CD1c-positive myeloid dendritic cell (primary cell): ENCODE measurements around the gene FAM90A1.
A peak's percentile ranks its signal among the peaks of the same experiment; 100 is the strongest.
"Not testable (repeated sequence)": the region's sequence is repeated elsewhere in the genome, so short reads cannot be mapped to it uniquely, and the experiment has no call there.

Source experiments
- DNase-seq: peaks from one replicate; pipeline ENCODE4 v3.0.0-alpha.2; 2016; ENCODE audit errors: extremely low spot score

FAM90A1 gene, protein sequence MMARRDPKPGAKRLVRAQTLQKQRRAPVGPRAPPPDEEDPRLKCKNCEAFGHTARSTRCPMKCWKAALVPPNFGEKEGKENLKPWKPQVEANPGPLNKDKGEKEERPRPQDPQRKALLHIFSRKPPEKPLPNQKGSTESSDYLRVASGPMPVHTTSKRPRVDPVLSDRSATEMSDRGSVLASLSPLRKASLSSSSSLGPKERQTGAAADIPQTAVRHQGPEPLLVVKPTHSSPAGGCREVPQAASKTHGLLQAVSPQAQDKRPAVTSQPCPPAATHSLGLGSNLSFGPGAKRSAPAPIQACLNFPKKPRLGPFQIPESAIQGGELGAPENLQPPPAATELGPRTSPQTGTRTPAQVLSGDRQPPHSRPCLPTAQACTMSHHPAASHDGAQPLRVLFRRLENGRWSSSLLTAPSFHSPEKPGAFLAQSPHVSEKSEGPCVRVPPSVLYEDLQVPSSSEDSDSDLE

GRCh38 chr12:8226992-8227731 is at the start of gene FAM90A1:
Gene FAM90A1, minus strand, starts transcription at chr12:8227618. Its CDS starts 2,786 bp downstream, at chr12:8224832.
- DNase-seq: peak; percentile 44

- not testable (repeated sequence) for DNase-seq
These were observed 49.0 kb upstream of the FAM90A1 start for GRCh38 chr12:8276397-8276796.

- peak; percentile 70 for DNase-seq
These were observed 39.3 kb upstream of the FAM90A1 start for GRCh38 chr12:8266706-8267105.

GRCh38 chr12:8264236-8264635 is 36.8 kb upstream of the FAM90A1 start:
- DNase-seq: not testable (repeated sequence)

DNA sequence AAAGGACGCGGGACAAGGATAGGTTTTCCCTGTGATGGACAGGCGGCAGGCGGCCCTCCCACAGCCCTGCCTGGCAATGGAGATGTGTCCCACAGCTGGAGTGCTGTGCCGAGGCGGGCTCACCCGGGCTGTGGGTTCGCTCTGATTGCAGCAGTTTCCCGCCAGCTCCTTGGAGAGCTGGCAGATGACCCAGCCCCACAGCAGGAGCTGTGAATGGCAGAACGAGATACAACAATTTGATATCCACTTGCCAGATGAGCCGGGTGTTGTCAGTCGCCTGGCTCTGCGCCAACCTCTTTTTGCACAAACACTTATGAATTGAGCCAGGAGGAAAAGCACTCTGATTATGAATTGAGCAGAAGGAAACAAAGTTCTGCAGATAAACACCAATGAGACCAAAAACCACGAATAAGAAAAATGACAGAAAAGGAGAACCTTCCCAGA is 33.7 kb upstream of the FAM90A1 start:
- DNase-seq: not testable (repeated sequence)

DNA sequence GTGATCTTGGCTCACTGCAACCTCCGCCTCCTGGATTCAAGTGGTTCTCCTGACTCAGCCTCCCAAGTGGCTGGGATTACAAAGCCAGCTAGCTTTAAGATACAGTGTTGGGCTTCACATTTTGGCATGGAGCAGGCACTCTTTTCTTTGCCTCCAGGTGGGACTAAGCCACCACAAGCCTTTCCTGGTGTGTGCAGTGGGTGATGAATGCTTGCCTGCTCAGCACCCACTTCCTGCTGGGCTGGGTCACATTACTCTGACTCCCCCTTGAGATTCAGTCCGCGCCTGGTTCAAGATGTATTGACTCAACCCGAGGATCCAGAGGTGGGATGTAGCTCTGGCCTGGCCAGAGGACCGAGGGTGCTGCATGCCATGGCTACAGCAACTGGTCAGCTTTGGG is 28.9 kb upstream of the FAM90A1 start:
- DNase-seq: not testable (repeated sequence)

- not testable (repeated sequence) for DNase-seq
These were observed 27.3 kb upstream of the FAM90A1 start for GRCh38 chr12:8254705-8255104.

GRCh38 chr12:8252056-8252818 is 24.8 kb upstream of the FAM90A1 start:
- DNase-seq: not testable (repeated sequence)

DNA sequence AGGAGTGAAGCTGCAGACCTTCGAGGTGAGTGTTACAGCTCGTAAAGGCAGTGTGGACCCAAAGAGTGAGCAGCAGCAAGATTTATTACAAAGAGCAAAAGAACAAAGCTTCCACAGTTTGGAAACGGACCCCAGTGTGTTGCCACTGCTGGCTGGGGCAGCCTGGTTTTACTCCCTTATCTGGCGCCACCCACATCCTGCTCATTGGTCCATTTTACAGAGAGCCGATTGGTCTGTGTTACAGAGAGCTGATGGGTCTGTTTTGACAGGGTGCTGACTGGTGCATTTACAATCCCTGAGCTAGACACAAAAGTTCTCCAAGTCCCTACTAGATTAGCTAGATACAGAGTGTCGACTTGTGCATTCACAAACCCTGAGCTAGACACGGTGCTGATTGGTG is 24.2 kb upstream of the FAM90A1 start:
- not testable (repeated sequence) for DNase-seq

GRCh38 chr12:8246941-8247535 is 19.6 kb upstream of the FAM90A1 start:
- not testable (repeated sequence) for DNase-seq

DNA sequence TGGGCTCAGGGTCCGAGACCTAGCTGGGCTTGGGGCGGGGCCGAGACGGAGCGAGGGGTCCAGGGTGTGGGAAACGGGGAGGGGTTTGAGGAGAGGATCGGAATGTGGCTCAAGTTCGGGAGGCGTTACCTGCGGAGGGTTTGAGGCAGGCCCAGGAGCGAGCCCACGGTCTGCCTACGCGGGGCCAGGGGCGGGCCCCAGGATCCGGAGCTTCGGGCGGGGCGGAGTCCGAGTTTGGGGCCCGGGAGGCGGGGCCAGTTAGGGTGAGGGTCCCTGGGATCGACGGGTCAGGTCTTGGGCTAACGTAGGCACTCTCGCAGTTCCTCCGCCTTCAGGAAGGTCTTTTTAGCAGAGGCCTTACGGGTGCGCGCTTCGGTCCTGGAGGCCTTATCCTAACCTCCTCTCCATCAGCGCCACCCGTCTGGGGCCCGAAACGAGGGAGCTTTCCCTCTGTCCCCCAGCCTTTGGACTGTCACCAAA is 16.3 kb upstream of the FAM90A1 start:
- peak; percentile 48 for DNase-seq

DNA sequence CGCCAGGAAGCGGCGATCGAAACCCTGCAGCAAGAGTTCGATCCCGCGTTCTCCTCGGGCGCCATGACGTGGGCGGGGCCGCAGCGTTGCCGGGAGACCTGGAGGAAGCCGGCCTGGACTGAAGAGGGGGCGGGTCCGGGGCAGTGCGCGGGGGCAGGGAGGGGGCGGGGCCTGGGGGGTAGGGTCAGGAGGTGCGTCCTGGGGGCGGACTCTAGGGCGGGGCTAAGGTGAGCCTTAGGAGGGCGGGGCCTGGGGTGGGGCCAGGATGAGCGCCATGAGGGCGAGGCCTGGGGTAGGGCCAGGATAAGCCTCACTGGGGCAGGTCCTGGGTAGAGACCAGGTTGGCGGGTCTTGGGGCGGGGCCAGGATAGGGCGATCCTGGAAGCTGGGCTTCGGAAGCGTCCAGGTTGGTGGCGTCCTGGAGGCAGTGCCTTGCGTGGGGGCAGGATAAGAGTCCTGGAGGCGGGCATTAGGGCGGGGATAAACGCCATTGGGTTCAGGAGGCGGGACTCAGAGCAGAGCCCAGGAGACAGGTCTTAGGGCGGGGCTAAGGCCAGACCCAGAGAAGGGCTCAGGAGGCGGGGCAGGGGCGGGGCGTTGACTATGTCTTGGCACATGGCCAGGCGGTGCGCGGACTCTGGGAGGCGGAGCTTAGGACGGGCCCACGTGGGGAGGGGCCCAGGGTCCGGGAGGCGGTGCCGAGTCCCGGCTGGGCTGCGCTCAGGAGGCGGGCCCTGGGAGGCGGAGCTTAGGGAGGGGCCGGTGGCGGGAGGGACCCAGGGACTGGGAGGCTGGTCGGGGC is 15.7 kb upstream of the FAM90A1 start:
- peak; percentile 97 for DNase-seq

- DNase-seq: not testable (repeated sequence)
These were observed 15.1 kb upstream of the FAM90A1 start for GRCh38 chr12:8242622-8242879.

DNA sequence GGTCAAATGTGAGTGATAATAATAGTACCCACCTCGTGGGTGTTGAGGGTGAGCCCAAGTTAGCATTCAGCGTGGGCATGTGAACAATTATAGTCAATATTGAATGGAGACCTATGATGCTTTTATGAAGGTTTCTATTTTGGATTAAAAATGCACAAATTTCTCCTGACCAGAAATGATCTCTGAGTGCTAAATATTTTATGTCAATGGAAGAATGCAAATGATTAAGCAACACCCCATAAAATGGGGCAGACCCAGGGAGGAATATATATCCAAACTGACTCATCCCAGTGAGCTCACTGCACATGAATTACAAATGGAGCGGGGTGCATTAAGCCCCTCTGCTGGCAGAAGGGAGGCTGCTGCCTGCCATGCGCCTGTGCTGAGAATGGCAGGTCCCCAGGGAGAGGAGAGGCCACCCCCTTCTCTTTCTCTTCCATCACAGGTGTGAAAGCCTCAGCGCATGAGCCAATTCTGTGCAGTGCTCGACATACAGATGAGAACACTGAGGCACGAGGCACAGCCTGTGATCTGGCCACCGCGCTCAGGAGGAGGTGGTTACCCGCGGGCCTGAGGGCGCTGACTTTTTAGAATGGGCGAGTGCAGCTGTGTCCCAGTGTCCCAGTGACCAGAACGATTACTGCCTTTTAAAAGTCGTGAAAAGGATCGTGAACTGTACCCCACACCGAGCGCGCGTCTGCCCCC is 14.7 kb upstream of the FAM90A1 start:
- peak; percentile 3 for DNase-seq

- DNase-seq: not testable (repeated sequence)
These were observed 13.1 kb upstream of the FAM90A1 start for GRCh38 chr12:8240340-8241114.

DNA sequence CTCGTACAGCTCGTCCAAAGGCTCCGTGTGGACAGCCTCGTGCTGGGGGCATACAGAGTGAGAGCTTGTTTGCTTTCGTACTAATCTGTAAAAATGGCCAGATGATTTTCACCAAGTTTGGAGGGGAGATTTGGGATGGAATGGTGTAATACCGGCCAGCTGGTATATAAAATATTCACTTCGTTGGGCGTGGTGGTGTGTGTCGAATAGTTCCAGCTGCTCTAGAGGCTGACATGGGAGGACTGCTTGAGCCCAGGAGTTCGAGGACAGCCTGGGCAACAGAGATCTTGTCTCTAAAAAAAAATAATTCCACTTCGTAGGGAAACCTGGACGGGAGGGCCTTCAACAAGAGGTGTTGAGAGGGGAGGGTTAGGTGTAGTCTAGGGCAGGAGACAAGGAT is 9.6 kb upstream of the FAM90A1 start:
- DNase-seq: not testable (repeated sequence)

DNA sequence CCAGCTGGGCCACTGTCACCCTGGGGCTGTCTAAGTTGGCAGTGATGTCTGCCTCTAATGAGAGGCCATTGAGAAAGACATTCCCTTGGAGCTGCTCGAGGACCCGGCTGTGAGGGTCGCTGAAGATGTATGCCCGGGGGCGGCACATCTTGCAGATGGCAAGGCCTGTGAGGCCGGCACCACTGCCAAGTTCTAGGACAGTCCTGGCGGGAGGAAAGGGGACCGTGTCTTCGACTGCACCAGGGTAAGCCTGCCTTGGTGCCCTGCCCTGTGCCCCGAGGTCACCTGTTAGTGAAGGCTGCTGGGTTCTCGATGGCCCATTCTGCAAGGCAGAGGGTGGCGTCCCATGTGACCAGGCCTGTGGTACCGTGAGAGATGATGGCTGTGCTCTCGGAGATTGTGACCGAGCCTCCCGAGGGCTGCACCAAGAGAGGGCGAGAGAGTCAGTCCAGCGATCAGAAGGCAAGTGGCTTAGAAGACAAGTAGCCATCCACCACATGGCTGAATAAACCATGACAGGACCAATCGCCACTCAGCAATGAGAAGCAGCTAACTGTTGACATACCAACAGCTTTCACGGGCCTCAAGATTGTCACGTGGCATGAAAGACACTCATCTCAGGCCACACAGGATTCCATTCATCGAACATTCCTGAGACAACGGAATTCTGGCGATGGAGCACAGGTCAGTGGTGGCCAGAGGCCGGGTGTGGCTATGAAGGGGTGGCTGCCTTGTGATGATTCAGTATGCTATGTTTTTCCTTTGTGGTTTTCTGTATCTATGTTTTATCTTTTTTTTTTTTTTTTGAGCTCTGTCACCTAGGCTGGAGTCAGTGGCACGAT is 8.1 kb upstream of the FAM90A1 start:
- not testable (repeated sequence) for DNase-seq

GRCh38 chr12:8234746-8235145 is 7.3 kb upstream of the FAM90A1 start:
- not testable (repeated sequence) for DNase-seq
